T-helper 1 cell treated with Interleukin-12 subunit alpha and Interleukin-12 subunit beta and Interleukin-4 antibody, amounts not matched to agents 30 μg/mL and 1 μg/mL, for 36 hours (primary cell): Measurements from ENCODE around the gene PTEN.
"Not testable (repeated sequence)": the region's sequence is repeated elsewhere in the genome, so short reads cannot be mapped to it uniquely, and the experiment has no call there.

Experiments used
- H3K27ac Mint-ChIP-seq: one replicate; pipeline ENCODE4 v1.8.0; 2021; ENCODE audit warnings: mild to moderate bottlenecking, mixed read lengths
- H3K27me3 Mint-ChIP-seq: one replicate; pipeline ENCODE4 v1.8.0; 2021; ENCODE audit warnings: low read depth, mixed read lengths
- H3K36me3 Mint-ChIP-seq: one replicate; pipeline ENCODE4 v1.8.0; 2021; ENCODE audit warnings: low read depth, mixed read lengths
- H3K4me1 Mint-ChIP-seq: one replicate; pipeline ENCODE4 v1.8.0; 2021; ENCODE audit warnings: low read depth, mixed read lengths
- H3K4me3 Mint-ChIP-seq: one replicate; pipeline ENCODE4 v1.8.0; 2021; ENCODE audit warnings: mild to moderate bottlenecking, moderate library complexity, mixed read lengths
- H3K9me3 Mint-ChIP-seq: one replicate; pipeline ENCODE4 v1.8.0; 2021; ENCODE audit warnings: mixed read lengths

Gene PTEN

GRCh38 chr10:87838650-87839049 lies 24.8 kb upstream of the PTEN start:
- H3K4me1 Mint-ChIP-seq = peaks cover 10% of the 10 kb centered on the region
- peaks cover 3% of the 10 kb centered on the region for H3K36me3 Mint-ChIP-seq
- H3K9me3 Mint-ChIP-seq = no peaks in the 10 kb centered on the region
- no peak overlapping the region for H3K27ac Mint-ChIP-seq
- peaks cover 5% of the 10 kb centered on the region for H3K27me3 Mint-ChIP-seq
- no peak overlapping the region for H3K4me3 Mint-ChIP-seq

GRCh38 chr10:87841186-87841585 lies 22.2 kb upstream of the PTEN start:
- Mint-ChIP-seq H3K4me3 (no peak overlapping the region), H3K27me3 (no peaks in the 10 kb centered on the region), H3K4me1 (peaks cover 15% of the 10 kb centered on the region)

GRCh38 chr10:87842220-87842641 lies 21.2 kb upstream of the PTEN start:
- Mint-ChIP-seq H3K4me3 (no peak overlapping the region), H3K27me3 (no peaks in the 10 kb centered on the region), H3K9me3 (no peaks in the 10 kb centered on the region), H3K27ac (peak overlapping the region; percentile 58), H3K36me3 (peaks cover 3% of the 10 kb centered on the region), H3K4me1 (peaks cover 15% of the 10 kb centered on the region)

More at GRCh38 chr10:87841186-87841585, 22.2 kb upstream of the PTEN start:
- peak overlapping the region; percentile 41 for H3K27ac Mint-ChIP-seq
- peaks cover 3% of the 10 kb centered on the region for H3K36me3 Mint-ChIP-seq
- H3K9me3 Mint-ChIP-seq = no peaks in the 10 kb centered on the region

- Mint-ChIP-seq H3K4me3 (no peak overlapping the region), H3K4me1 (peaks cover 15% of the 10 kb centered on the region), H3K9me3 (no peaks in the 10 kb centered on the region), H3K36me3 (peaks cover 3% of the 10 kb centered on the region), H3K27me3 (no peaks in the 10 kb centered on the region), H3K27ac (peak overlapping the region; percentile 38)
Observed at GRCh38 chr10:87842776-87843497, 20.5 kb upstream of the PTEN start.

- Mint-ChIP-seq H3K4me1 (peaks cover 15% of the 10 kb centered on the region), H3K27ac (no peak overlapping the region), H3K36me3 (peaks cover 3% of the 10 kb centered on the region), H3K27me3 (no peaks in the 10 kb centered on the region), H3K4me3 (no peak overlapping the region), H3K9me3 (no peaks in the 10 kb centered on the region)
Observed at GRCh38 chr10:87843714-87844113, 19.7 kb upstream of the PTEN start.

- Mint-ChIP-seq H3K36me3 (peaks cover 3% of the 10 kb centered on the region), H3K4me3 (no peak overlapping the region), H3K27me3 (no peaks in the 10 kb centered on the region), H3K27ac (no peak overlapping the region), H3K9me3 (no peaks in the 10 kb centered on the region), H3K4me1 (peaks cover 16% of the 10 kb centered on the region)
Observed at GRCh38 chr10:87844837-87845623, 18.4 kb upstream of the PTEN start.

- Mint-ChIP-seq H3K27me3 (no peaks in the 10 kb centered on the region), H3K4me3 (no peak overlapping the region), H3K27ac (no peak overlapping the region), H3K9me3 (no peaks in the 10 kb centered on the region), H3K36me3 (peaks cover 3% of the 10 kb centered on the region), H3K4me1 (peaks cover 19% of the 10 kb centered on the region)
Observed at GRCh38 chr10:87845624-87845998, 17.8 kb upstream of the PTEN start.

GRCh38 chr10:87846023-87846422 lies 17.4 kb upstream of the PTEN start:
- no peak overlapping the region for H3K4me3 Mint-ChIP-seq

GRCh38 chr10:87846711-87847110 lies 16.7 kb upstream of the PTEN start:
- H3K4me1 Mint-ChIP-seq = peaks cover 24% of the 10 kb centered on the region
- H3K9me3 Mint-ChIP-seq, H3K4me3 Mint-ChIP-seq, H3K27ac Mint-ChIP-seq, H3K27me3 Mint-ChIP-seq, H3K36me3 Mint-ChIP-seq: not testable (repeated sequence)

More at GRCh38 chr10:87846023-87846422, 17.4 kb upstream of the PTEN start:
- H3K36me3 Mint-ChIP-seq = peaks cover 3% of the 10 kb centered on the region
- H3K9me3 Mint-ChIP-seq = no peaks in the 10 kb centered on the region
- H3K4me1 Mint-ChIP-seq = peaks cover 23% of the 10 kb centered on the region
- no peak overlapping the region for H3K27ac Mint-ChIP-seq
- H3K27me3 Mint-ChIP-seq = no peaks in the 10 kb centered on the region

GRCh38 chr10:87847550-87847949 lies 15.9 kb upstream of the PTEN start:
- Mint-ChIP-seq H3K4me3 (no peak overlapping the region), H3K27me3 (no peaks in the 10 kb centered on the region), H3K4me1 (peaks cover 19% of the 10 kb centered on the region), H3K36me3 (peaks cover 3% of the 10 kb centered on the region), H3K9me3 (no peaks in the 10 kb centered on the region), H3K27ac (no peak overlapping the region)

GRCh38 chr10:87849001-87849400 lies 14.4 kb upstream of the PTEN start:
- no peaks in the 10 kb centered on the region for H3K27me3 Mint-ChIP-seq
- no peaks in the 10 kb centered on the region for H3K9me3 Mint-ChIP-seq
- no peak overlapping the region for H3K27ac Mint-ChIP-seq
- no peaks in the 10 kb centered on the region for H3K36me3 Mint-ChIP-seq
- no peak overlapping the region for H3K4me3 Mint-ChIP-seq
- peaks cover 14% of the 10 kb centered on the region for H3K4me1 Mint-ChIP-seq

GRCh38 chr10:87850742-87851205 lies 12.7 kb upstream of the PTEN start:
- Mint-ChIP-seq H3K36me3 (no peaks in the 10 kb centered on the region), H3K27me3 (no peaks in the 10 kb centered on the region), H3K27ac (no peak overlapping the region), H3K4me1 (peaks cover 13% of the 10 kb centered on the region), H3K4me3 (no peak overlapping the region), H3K9me3 (no peaks in the 10 kb centered on the region)

- peaks cover 13% of the 10 kb centered on the region for H3K4me1 Mint-ChIP-seq
- H3K27ac Mint-ChIP-seq = no peak overlapping the region
- H3K36me3 Mint-ChIP-seq = no peaks in the 10 kb centered on the region
- H3K4me3 Mint-ChIP-seq = no peak overlapping the region
- no peaks in the 10 kb centered on the region for H3K9me3 Mint-ChIP-seq
- no peaks in the 10 kb centered on the region for H3K27me3 Mint-ChIP-seq
Observed at GRCh38 chr10:87852089-87852488, 11.3 kb upstream of the PTEN start.

- not testable (repeated sequence) for H3K27ac Mint-ChIP-seq, H3K27me3 Mint-ChIP-seq, H3K36me3 Mint-ChIP-seq, H3K4me3 Mint-ChIP-seq, H3K9me3 Mint-ChIP-seq
- peaks cover 13% of the 10 kb centered on the region for H3K4me1 Mint-ChIP-seq
Observed at GRCh38 chr10:87855247-87855646, 8.2 kb upstream of the PTEN start.

GRCh38 chr10:87855665-87856064 lies 7.8 kb upstream of the PTEN start:
- H3K36me3 Mint-ChIP-seq, H3K4me3 Mint-ChIP-seq, H3K9me3 Mint-ChIP-seq, H3K27ac Mint-ChIP-seq, H3K27me3 Mint-ChIP-seq: not testable (repeated sequence)
- H3K4me1 Mint-ChIP-seq = peaks cover 15% of the 10 kb centered on the region
